HS-5 (cell line): ENCODE results near the gene TRAF6.

ENCODE experiments used
- DNase-seq: peaks from one replicate; pipeline ENCODE4 v3.0.0-alpha.2; 2012; ENCODE audit warnings: low read depth

The TRAF6 gene

DNA sequence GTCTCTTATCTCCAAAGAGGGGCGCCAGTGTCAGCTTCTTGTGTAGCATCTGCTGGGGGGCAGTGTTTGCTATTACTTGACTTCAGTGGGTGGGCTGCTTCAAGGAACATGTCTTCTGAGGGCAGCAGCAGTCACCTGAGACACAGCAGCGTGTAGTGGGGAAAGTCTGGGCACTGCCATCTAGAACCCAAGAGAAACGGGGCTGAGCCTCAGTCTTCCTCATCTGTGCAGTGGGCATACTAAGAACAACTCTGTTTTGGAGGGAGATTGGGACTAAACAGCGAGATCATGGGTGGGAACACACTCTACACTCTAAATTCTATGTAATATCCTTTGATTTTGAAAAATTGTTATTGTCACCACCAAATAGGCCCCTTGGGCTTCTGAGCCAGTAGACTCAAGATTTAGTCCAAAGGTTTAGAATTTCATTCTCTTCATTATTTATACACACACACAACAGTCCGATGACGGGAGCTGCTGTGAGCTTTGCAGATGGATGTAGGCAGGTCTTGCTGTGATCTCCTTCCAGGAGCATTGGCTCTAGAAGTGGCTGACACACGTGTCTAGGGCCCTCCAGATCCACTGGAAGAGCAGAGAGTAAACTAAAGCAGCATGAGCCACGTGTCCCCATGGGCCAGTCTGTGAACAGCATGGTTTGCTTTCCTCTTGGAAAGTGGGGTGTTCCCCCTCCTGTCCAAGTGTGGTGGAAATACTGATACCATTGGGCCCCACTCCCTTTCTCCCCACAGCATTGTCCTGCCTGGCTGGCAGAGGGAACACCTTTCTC lies 51.8 kb downstream of the TRAF6 start:
- no peak for DNase-seq

DNA sequence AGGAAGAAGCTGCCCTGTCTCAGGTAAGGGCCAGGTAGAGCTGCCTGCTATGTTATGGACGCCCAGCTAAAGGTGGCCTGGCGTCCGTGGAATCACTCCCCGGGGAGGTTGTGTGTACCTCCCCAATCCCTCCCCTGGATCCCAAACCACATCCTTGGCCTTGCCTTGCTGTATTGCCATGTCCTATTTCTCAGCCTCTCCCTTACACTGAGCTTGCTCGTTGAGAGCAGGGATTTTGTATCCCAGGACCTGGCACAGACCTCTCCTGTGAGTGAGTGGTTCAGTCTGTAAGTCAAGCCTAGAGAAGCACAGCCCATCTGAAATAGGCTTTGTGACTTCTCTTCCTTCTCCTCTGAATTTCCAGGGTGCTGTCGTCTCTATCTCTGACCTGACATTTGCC lies 53.9 kb downstream of the TRAF6 start:
- no peak for DNase-seq

DNA sequence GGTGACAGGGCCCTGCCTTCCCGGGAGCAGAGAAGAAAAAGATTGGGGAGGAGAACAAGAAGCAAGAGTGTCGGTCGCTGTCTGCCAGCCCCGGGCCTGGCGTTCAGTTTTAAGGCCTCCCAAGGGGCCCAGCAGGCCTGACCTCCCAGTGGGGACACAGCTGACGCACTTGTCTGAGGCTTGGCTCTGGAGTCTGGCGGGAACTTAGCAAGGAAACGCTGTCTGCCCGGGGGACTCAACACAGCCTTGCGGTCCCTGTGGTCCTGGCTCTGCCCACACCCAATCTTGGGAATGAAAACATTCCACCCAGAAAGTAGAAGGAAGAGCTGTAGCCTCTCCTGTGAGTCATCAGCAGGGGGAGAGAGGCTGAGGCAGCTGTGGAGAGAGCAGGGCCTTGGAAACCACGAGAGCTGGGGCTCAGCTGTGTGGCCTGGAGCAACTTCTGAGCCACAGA lies 54.4 kb downstream of the TRAF6 start:
- DNase-seq: peak; percentile 78

DNA sequence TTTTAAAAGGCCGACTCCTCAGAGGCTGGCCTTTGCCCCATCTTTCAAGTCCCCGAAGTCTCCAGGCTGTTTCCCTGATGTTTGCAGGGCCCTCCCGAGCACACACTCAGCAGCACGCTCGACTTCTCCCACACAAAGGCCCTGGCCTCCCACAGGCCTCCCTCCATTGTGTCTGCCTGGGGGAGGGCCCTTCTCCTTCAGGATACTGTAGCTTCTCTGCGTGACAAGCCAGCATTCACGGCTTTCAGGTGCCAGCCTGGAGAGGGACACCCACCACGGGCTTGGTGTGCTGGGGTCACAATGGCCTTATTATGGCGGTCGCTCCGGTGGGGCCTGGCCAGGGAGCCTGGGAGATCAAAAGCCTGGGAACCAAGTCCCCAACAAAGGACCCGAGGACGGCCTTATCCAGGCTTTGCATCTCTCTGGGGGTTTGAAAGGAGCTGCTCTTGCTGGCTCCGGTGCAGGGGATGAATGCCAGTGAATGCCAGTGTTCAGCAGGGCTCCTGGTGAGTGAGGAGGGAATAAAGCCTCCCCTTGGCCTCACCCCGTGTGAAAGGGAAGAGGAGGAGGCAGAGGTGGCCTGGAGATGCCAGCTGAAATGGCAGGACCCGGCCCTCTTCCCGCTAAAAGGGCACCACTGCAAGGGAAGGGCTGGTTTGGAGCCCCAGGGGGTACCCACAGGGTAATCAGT lies 55.0 kb downstream of the TRAF6 start:
- no peak for DNase-seq

DNA sequence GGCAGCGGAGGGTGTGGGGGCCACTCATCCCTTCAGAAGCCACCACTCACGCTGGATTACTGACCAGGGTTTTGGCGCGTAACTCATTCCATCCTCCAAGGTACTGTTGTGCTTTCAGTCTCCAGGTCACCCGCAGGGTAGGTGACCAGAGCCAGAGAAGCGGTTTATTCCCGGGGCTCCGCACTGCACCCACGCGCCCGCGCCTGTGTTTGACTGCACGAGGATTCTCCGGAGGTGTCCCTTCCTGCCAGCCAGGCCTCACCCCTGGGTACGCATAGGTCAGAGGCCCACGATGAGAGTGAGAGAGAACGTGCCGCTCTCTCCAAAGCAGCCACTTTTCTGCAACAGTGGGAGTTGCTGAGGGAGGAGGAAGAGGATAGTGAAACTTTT lies 55.5 kb downstream of the TRAF6 start:
- DNase-seq: no peak

DNA sequence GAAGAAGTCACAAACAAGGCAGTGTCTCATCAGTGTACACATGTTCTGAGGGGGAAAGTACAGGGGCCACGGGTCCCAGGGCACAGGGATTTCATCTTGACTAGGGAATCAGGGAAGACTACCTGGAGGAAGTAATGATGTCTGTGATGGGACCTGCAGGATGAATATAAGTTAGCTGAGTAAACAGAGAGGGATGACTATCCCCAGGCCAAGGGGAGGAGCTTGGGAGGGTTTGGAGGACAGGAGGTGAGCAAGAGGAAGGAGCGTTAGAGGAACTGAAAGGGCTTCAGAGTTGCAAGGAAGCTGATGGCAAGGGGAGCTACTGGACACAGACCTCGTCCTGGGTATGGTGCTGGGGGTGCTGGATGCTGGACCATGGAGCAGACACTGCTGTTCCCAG lies 56.4 kb downstream of the TRAF6 start:
- no peak for DNase-seq

DNA sequence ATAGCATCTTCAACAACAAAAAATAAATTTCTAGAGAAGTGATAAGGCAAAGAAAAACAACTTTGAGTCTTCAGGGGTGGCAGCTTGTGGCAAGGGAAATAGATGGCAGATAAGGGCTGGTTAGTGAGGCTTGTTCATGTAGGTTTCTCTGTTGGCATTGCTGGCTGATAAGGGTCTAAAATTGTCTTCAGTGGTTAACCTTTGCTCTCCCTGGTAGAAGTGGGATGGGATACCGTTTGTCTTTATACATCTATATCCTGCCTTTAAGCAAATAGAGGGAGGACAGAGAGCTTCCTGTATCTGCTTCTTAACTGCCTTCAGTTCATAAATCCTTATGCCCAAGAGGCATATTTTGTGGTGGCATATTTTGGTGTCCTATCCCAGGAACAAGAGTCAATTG lies 57.1 kb downstream of the TRAF6 start:
- no peak for DNase-seq

DNA sequence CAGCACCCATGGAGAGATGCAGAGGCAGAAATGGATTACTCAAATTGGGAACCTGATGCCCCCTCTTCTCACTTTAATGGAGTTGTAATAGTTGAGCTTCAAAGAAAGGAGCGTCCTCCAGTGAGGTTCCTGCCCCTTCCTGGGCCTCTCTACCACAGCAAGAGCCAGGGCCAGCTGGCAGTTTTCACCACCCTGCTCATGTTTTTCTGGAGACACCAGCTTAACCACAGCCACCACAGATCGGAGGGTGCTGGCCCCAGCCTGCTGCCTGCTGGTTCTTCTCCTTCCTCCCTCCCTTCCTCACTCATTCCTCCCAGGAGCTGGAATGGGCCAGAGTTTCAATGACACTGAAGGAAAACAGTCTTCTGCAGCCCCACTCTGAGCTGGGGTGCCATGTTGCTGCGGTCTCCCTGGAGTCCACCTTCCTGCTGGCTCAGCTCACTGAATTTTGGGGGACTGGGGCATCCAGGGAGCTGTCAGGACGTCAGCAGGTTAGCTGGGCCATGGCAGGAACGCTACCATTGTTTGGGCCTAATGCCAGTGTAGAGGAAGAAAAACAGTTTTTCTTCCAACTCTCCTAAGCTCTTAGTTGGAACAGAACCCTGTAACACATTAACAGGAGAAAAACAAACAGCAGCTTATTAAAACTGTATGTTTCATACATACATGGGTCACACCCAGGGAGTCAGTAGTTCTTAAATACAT lies 57.7 kb downstream of the TRAF6 start:
- DNase-seq: no peak

DNA sequence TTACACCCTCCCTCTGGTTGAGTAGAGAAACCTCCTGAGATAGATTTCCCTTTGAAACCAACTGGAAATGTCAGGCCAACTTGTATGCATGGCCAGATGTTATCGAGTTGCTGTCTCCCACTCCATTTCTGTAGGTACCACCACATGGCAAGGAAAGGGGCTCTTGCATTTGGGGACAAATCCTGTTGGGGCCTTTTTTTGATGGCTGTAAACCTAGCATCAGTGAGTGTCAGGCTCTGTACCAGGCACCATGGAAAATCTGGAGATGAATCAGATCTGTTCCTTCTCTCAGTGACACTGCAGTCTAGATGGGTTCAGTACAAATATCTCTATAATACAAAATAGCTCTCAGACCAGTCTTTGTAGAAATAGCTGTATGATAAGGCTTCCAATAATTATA lies 58.4 kb downstream of the TRAF6 start:
- no peak for DNase-seq

DNA sequence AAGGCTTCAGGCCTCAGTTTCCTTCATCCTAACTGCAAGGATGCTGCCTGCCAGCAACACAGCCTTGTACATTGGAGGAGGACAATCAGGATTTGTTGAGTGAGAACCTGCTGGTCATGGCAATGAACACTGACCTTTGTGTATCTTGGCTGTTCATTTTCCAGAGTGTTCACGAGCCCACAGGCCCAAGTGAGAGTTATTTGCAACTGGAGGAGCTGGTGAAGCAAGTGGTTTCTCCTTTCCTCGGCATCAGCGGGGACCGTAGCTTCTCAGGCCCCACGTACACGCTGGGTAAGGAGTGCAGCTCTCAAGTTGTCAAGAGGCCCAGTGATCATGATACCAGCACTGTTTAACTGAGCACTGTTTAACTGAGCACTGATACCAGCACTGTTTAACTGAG lies 59.0 kb downstream of the TRAF6 start:
- no peak for DNase-seq

DNA sequence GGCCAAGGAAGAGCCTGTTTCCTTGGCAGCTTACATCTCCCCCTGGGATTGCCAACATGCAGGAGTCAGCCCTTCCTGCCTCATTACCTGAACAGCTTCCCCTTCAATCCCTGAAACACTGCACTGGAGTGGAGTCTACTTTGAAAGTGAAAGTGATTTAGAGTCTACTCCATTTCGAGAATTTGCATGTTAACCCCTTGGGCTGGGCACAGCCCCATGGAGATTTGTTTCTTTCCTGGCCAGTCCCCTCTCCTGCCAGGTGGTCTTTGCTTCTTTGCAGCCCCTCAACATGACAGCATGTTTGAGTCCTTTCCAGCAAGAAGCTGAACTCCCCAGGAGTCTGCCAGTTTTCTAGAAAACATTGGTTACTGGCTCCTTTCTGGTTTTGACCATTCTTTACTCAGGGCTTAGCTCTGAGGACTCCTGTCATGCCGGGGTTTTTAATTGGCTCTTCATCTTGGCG lies 59.9 kb downstream of the TRAF6 start:
- DNase-seq: no peak

DNA sequence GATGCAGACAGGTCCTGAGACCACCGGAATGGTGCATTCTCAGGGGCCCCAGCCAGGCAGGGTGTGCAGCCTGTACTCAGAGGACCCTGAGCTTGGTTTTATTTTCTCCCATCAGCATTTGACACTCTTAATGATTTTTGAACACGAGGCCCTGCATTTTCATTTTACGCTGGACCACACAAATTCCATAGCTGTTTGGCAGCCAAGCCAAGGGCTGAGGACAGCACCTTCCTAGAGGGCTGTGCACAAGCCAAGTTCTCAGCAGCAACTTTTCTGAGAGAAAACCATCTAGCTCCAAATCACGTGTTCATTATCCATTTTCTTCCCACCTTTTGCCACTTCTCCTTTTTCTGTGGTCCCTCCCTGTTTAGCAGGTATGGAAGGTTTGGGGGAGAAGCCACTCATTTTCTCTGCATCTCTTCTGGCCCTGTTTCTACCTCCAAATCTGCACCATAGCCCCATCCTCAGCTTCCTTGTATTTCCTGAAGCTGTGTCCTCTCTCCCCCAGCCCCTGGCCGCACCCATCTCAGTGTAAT lies 60.4 kb downstream of the TRAF6 start:
- DNase-seq: no peak

DNA sequence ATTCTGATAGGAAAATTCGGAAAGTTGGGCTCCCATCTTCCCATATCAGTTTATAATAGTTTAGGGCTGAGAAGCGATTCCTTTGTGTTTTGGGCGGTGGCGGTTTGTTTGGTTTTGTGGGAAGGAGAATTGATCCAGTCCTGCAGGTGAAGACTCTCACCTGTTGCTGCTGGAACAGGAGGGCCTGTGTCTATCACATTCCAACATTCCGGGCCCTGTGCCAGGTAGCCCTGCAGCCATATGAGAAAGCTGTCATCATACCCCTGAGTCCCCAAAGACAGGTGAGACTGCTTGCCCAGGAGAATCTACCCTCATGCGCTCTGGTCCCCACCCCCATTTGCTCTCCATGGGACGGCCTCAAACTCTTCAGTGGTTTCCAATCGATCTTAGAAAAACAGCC lies 62.1 kb downstream of the TRAF6 start:
- no peak for DNase-seq

DNA sequence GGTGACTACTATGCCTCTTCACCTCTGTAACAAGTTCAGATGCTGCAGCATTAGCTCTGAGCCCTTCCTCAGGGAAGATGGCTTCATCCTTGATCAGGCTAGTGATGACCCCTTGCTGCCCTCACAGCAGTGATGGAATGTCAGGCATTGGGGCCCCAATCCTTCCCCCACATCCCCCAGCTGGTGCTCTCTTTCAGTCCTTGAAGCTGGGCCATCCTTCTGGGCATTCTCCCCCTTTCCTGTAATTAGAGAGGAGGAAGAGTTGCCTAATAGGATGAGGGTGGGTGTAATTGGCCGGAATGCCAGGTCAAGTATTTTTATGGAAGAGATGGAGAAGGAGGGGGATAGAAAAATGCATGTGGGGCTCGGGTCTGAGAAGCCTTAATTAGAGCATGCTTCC lies 62.6 kb downstream of the TRAF6 start:
- DNase-seq: no peak

DNA sequence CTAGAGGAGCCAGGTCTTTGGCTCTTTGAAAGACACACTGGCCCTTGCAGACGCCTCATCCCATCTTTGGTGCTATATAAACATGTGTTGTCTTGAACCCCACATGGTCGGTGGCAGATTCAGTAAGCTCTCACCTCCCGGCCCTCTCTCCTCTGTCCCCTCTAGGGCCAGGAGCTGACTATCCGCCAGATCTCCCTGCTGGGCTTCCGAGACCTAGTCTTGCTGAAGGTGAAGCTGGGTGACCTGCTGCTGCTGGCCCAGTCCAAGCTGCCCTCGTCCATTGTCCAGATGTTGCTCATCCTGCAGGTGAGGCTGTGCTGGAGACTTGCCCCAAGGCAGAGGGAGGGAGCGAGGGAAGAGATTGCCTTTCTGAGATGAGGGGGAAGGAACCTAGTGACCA lies 63.9 kb downstream of the TRAF6 start:
- no peak for DNase-seq

DNA sequence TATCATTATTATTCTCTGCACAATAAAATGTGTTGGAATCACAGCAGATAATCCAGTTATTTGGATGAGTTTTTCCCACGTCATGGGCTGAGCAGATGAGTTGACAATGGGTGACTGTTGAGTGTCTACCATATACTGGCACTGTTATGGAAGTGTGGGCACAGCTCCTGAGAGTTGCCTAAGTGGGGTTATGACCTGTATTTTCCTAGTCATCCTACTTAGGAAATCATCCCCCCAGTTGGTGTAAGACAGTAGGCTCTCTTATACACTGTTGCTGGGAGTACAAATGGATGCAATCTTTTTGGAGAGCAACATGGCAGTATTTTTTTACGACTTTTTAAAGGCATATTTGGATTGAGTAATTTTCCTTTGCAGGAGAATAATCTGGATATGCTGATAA lies 66.4 kb downstream of the TRAF6 start:
- no peak for DNase-seq

DNA sequence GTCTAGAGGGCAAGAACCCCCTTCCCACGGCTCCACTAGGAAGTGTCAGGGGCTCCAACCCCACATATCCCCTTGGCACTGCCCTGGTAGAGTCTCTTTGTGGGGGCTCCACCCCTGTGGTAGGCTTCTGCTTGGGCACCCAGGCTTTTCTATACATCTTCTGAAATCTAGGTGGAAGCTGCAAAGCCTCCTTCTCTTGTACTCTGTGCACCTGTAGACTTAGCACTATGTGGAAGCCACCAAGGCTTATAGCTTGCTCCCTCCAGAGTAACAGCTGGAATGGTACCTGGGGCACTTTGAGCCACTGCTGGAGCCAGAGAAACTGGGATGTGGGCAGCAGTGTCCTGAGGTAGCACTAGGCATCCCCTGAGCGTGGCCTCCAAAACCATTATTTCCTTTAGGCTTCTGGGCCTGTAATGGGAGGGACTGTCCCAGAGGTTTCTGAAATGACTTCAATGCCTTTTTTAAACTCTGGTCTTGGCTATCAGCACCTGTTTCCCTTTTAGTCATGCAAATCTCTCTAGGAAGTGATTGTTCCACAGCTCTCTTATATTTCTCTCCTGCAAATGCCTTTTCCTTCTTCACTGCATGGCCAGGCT lies 68.4 kb downstream of the TRAF6 start:
- no peak for DNase-seq

DNA sequence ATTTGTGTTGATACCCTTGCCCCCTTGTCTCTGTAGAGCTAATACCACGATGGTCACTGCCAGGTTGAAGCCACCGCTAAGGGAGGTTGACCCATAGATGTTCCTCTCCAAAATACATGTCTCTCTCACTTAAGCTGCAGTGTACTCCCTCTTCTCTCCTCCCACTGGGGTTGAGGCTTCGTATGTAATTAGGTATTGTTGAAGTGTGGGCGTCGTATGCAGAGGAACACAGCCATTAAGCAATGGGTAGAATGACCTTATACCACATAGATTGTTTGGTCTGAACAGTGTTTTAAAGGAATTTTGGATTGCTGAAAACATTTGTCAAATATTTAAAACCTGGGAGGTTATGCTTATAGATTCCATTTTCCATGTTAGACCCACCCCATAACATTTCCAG lies 71.9 kb downstream of the TRAF6 start:
- DNase-seq: no peak

DNA sequence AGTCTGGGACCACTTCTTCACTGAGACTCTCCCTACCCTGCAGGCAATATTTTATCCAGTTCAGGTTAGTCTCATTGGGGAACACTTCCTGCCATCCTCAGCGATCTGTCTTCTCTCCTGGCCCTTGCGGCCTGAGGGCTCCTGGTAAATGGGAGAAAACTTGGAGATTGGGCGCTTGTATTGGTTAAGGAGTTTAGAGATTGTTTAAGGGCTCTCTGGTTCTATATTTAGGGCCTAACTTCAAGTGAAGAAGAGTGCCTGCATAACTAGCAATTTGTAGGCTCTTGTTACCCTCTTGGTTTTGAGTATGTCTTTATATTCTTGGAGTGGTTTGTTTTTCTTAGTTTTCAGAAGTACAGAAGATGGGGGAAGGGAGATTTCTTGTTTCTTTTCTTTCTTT lies 72.7 kb downstream of the TRAF6 start:
- no peak for DNase-seq
